Fibroblast of skin of abdomen (primary cell): ENCODE results near the gene MT1F.

Experiments
- DNase-seq: peaks from one replicate; pipeline ENCODE4 v3.0.0-alpha.2; 2013

Gene MT1F

DNA sequence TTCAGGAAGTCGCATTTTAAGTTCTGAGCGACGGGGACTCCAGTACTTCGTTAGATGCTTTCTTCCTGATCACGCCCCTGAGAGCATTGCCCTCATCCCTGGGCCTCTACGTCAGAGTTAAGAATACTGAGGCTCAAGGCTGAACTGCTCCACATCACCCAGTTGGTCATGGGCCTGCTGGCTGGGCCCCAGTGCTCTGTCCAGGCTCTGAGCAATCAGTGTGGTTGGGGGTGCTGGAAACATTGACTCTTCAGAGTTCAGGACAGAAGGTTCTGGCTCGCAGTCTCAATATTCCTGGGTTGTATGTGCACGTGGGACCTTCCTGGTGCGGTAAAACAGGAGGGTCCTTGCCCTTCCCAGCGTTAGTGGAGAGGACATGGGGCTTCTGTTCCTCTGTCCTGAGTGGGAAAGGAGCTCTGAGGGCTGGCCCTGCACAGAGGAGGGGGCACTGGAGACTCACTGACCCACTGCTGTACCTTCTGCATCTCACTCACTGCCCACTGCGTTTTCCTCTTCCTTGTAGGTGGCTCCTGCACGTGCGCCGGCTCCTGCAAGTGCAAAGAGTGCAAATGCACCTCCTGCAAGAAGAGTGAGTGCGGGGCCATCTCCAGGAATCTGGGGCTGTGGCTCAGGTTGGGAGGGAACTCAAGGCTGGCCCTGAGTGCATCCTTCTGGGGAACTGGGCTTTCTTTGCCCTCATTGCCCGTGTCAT, 31.7 kb upstream of the MT1F start:
- DNase-seq = peak; percentile 64

DNA sequence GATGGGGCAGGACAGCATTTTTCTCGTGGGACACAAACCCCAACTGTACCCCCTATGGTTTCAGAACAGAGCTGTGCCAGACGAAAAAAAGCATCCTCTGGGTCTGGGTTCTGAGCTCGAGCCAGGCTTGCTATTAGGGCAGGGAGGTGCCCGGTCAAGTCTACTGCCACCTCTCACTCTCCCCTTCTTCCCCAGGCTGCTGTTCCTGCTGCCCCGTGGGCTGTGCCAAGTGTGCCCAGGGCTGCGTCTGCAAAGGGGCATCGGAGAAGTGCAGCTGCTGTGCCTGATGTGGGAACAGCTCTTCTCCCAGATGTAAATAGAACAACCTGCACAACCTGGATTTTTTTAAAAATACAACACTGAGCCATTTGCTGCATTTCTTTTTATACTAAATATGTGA, 31.1 kb upstream of the MT1F start:
- no peak for DNase-seq

DNA sequence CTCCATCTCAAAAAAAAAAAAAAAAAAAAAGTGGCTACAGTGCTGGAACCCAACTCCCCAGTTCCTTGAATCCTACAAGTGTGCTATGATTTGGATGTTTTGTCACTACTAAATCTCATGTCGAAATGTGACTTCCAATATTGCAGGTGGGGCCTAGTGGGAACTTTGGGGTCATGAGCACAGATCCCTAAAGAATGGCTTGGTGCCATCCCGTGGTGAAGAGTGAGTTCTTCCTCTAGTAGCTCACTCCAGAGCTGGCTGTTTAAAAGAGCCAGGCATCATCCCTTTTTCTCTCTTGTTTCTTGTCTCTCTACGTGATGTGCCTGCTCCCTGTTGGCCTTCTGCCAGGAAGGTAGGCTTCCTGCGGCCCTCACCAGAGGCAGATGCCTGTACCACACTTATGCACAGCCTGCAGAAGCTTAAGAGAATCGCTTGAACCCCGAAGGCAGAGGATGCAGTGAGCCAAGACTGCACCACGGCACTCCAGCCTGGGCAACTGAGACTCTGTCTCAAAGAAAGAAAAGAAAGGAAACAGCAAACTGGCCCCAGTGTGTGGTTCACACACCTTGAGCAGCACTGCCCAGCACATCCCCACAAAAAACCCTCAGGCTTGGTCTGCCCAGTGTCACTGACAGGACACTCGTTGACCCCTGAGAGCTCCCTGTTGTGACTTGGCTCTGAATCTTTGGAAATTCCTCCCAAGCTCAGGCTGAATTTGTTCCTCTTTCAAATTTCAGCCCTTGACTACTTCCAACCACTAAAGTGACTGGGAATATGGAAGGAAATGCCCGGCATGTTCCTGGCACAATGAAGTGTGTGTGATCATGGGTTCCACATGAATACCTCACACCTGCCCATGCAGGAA, 29.0 kb upstream of the MT1F start:
- DNase-seq = no peak

DNA sequence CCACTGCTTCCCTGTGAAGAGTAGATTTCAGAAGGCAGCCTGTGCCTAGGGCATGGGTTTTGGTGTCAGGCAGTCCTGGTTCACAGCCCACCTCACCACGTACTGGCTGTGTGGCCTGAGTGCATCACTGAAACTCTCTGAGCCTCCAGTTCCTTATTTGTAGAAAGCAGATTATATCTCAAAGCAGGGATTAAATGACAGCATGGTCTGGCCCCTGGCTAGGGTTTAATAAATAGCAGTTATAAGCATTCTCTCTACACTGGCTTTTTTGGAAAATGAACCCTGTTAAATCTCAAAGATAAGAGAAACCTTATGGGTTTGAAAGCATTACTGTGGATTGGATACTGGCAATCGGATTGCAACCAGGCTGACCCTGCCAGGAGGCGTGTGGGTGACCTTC, 28.2 kb upstream of the MT1F start:
- DNase-seq = no peak

- no peak for DNase-seq
Measured at GRCh38 chr16:56630134-56630533, 27.6 kb upstream of the MT1F start.

- no peak for DNase-seq
Measured at GRCh38 chr16:56631197-56631596, 26.6 kb upstream of the MT1F start.

- DNase-seq = no peak
Measured at GRCh38 chr16:56631832-56632155, 26.0 kb upstream of the MT1F start.

GRCh38 chr16:56632156-56632847, 25.5 kb upstream of the MT1F start, which contains the start of gene MT1M:
MT1M (plus strand) TSS chr16:56632659; CDS start chr16:56632732, 73 bp downstream.
- DNase-seq = no peak

- DNase-seq = no peak
Measured at GRCh38 chr16:56632848-56633365, 24.9 kb upstream of the MT1F start.

- DNase-seq = no peak
Measured at GRCh38 chr16:56633535-56633934, 24.2 kb upstream of the MT1F start.

- no peak for DNase-seq
Measured at GRCh38 chr16:56634715-56635440, 22.9 kb upstream of the MT1F start.

GRCh38 chr16:56635441-56635967, 22.3 kb upstream of the MT1F start:
- DNase-seq = no peak

DNA sequence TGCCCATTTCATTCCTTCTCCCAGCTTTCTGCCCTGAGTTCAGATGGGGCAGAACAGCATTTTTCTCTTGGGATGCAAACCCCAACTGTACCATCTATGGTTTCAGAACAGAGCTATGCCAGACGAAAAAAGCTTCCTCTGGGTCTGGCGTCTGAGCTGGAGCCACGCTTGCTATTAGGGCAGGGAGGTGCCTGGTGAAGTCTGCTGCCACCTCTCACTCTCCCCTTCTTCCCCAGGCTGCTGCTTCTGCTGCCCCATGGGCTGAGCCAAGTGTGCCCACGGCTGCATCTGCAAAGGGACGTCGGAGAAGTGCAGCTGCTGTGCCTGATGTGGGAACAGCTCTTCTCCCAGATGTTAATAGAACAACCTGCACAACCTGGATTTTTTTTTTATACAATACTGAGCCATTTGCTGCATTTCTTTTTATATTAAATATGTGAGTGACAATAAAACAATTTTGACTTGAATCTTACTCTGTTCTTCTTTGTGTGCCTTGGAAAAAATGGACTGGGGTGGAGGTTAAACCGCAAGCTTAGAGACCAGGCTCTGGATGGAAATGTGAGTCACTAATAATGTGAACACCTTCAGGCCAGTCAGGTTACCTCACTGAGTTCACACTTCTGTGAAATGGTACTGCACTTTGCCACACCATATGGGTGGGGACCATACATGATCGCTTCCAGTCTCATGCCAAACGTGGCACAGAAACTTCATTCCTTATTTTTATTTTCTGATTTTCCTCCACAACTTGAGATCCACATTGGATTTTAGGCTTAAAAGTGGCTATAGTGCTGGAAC, 20.9 kb upstream of the MT1F start:
- DNase-seq = no peak

DNA sequence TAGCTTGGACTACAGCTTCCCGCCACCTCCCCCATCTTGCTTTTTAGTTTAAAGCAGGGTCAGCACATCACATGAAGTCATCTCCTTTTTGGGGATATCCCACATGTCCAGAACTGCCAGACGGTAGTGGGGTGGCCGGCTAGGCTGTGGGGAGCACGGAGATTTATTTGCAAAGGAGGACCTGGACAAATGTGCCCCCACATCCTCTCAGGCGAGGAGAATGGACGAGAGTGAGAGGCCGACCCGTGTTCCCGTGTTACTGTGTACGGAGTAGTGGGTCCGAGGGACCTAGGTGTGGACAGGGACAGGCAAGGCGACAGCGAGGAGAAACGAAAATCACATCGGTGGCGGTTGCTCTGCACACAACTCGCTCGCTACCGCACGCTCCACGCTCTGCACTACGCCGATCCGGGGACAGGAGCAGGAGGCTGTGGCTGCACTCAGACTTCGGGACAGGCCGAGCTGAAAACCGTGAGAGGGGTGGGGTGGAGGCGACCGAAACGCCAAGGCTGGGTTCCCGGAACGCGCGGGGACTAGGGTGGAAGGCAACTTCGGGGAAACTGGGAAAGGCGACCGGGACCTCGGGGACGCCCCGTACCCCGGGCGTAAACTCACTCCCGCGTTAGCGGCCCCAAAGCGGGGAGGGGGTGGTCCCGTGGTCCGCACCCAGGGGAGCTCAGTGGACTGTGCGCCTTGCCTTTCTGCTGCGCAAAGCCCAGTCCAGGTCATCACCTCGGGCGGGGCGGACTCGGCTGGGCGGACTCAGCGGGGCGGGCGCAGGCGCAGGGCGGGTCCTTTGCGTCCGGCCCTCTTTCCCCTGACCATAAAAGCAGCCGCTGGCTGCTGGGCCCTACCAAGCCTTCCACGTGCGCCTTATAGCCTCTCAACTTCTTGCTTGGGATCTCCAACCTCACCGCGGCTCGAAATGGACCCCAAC, 19.7 kb upstream of the MT1F start, which contains the start of gene MT1A:
MT1A (plus strand) TSS at position 853 of the 937 bp plus-strand sequence; CDS start at position 926, 73 bp downstream.
- no peak for DNase-seq

DNA sequence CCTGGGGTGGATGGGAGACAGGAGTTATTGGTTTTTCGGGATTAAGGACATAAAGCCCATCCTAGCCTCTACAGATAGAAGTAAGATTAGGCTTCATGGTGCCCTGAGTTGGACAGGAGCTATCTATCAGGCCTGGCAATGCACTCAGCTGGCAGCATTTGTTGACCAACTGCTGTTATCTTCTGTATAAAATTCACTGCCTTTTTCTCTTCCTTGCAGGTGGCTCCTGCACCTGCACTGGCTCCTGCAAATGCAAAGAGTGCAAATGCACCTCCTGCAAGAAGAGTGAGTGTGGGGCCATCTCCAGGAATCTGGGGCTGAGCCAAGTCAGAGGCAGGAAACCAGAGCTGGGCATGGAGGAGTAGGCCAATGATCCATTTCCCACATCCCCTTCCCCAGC, 18.7 kb upstream of the MT1F start:
- no peak for DNase-seq

DNA sequence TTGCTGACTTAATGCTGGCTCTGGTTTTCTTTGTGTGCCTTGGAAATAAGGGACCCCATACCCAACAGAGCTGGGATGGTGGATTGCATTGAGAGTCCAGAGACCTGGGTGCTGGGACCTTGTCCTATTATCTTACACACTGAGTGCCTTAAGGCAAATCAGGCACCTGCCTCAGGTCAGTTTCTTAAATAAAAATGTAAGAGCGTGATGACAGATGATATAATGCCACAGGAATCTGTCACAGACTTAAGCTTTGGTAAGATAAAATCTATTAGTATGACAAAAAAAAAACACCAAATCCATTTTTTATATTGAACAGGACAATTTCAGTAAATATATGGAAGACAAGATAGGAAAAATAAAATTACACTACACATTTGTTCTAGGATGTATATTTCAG, 17.7 kb upstream of the MT1F start:
- no peak for DNase-seq

DNA sequence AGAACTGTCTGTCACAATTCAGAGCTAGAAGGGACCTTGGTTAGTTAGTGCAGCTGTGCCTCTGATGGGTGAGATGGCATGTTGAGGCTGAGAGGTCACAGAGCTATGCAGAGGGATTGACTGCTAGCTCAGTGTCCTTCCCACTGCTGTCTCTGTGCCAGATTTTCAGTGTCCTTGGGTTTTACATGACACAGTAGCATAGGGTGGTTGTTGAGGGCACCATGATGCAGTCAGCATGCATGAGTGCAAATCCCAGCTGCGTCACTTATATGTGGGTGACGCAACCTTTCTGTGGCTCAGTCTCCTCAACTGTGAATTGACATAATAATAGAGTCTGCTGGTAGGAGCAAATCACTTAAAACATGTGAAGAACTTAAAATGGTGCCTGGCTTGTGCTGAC, 16.6 kb upstream of the MT1F start:
- DNase-seq = no peak

DNA sequence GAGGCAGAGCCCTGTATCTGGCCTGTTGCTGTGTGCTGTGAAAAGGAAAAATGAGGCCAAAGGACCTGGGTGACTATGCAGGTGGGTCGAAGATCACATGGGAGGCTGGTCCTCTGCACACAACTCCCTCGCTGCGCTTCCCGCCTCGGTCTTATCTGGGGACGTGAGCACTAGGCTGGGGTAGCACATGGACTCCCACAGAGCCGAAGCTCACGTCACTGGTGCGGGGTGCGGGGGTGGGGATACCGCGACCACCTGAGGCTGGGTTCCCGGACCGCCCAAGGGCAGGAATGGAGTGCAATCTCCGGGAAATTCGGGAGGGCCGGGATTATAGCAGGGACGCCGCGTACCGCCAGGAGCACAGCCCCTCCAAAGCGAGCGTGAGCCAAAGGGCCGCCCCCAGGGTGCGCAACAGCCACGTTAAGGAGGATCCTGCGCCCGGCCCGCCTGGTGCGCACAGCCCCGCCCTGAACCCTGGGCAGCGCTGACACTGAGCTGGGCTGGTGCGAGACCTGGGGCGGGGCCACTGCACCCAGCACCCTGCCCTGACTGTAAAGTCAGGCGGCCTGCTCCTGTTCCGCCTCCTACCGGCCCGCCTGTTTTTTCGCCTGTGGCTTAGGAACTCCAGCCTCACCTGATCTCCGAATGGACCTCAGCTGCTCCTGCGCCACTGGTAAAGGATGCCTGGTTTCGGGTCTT, 14.5 kb upstream of the MT1F start:
- DNase-seq = no peak

GRCh38 chr16:56643833-56644232, 13.9 kb upstream of the MT1F start:
- DNase-seq = no peak
